ENCODE data around the gene EEA1. TPM values are rescaled to one million over a fixed set of nuclear protein-coding genes. Genes with fewer than 3 reads are reported as not detected.

Gene EEA1
- total and polyA plus RNA-seq, 8 donors, result 1.8 to 15.3 (median 8.0) TPM

GRCh38 chr12:92745856-92746550 is 183.1 kb downstream of the EEA1 start:
- FAIRE-seq, result no peak
- H3K36me3 ChIP-seq, result no peaks in the 10 kb centered on the region
- WGBS, 2 donors, result 84 to 89% methylated on average over 4 of the region's 4 CpGs
- H3K27me3 ChIP-seq, result no peaks in the 10 kb centered on the region
- H3K4me1 ChIP-seq, result no peaks in the 10 kb centered on the region
- no peak for TF ChIP-seq CTCF (IDR thresholded peaks at IDR 0.05)
- intact Hi-C loops (cut with DNase I), result no loop called here
- no peak overlapping the region for H3K4me3 ChIP-seq
- ATAC-seq, result peak in 2 of 4 donors; percentile 69 to 82
- no peak overlapping the region for H3K27ac ChIP-seq
- H3K9me3 ChIP-seq, result no peaks in the 10 kb centered on the region
- peak in 3 of 6 donors; percentile 11 to 35 (median 32) for DNase-seq

GRCh38 chr12:92743026-92743425 is 186.1 kb downstream of the EEA1 start:
- Histone ChIP-seq H3K4me3 (no peak overlapping the region), H3K36me3 (no peaks in the 10 kb centered on the region), H3K4me1 (no peaks in the 10 kb centered on the region), H3K27me3 (no peaks in the 10 kb centered on the region), H3K9me3 (no peaks in the 10 kb centered on the region), H3K27ac (no peak overlapping the region)
- WGBS, 2 donors, result 66 to 78% methylated on average over 3 of the region's 3 CpGs
- FAIRE-seq (no peak), DNase-seq (no peak), ATAC-seq (no peak)
- TF ChIP-seq CTCF (IDR thresholded peaks at IDR 0.05), result no peak
- intact Hi-C loops (cut with DNase I), result no loop called here

GRCh38 chr12:92740411-92740810 is 188.7 kb downstream of the EEA1 start:
- ATAC-seq (no peak), DNase-seq (no peak), FAIRE-seq (no peak)
- Histone ChIP-seq H3K4me3 (no peak overlapping the region), H3K27ac (no peak overlapping the region), H3K27me3 (no peaks in the 10 kb centered on the region), H3K4me1 (peaks cover 0 to 10% (median 0%) of the 10 kb centered on the region in 3 donors), H3K9me3 (no peaks in the 10 kb centered on the region), H3K36me3 (no peaks in the 10 kb centered on the region)
- TF ChIP-seq CTCF (IDR thresholded peaks at IDR 0.05), result no peak
- intact Hi-C loops (cut with DNase I), result no loop called here

- ATAC-seq (no peak), FAIRE-seq (no peak), DNase-seq (no peak)
- intact Hi-C loops (cut with DNase I), result no loop called here
- no peak for TF ChIP-seq CTCF (IDR thresholded peaks at IDR 0.05)
- Histone ChIP-seq H3K27ac (no peak overlapping the region), H3K4me3 (no peak overlapping the region), H3K36me3 (no peaks in the 10 kb centered on the region), H3K4me1 (peaks cover 0 to 14% (median 0%) of the 10 kb centered on the region in 3 donors), H3K27me3 (no peaks in the 10 kb centered on the region), H3K9me3 (no peaks in the 10 kb centered on the region)
- 78 to 79% methylated on average over 4 of the region's 4 CpGs for WGBS, 2 donors
These were observed 190.0 kb downstream of the EEA1 start for GRCh38 chr12:92739113-92739512.
